Measurements from ENCODE around the gene SLFN14.

SLFN14 gene

DNA sequence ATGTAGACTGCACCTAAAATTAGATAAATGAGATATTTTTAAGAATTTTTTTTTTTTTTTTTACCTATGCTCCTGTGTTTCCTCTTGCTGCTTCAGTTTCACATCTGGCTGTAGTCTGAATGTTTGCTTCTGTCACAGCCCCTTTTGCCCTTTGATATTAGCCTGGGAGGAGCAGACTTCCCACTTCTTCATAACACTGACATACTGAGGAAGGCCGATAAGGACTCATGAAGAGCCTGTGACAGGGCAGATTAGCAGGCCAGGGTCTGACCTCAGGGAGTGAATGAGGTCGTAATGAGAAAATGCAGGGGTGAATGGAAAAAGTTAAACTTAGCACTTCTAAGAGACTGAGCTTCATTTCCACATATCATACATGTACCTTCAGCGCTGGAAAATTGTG is at the start of gene SLFN14:
SLFN14 (minus strand) TSS at position 117 of the 400 bp plus-strand sequence. CDS start 2,757 bp downstream, outside the sequence.
- Histone ChIP-seq H4K20me1 (ENCODE audit: insufficient read depth) (no peaks in the 10 kb centered on the region), H3K4me2 (no peak within 1 kb of the TSS)

DNA sequence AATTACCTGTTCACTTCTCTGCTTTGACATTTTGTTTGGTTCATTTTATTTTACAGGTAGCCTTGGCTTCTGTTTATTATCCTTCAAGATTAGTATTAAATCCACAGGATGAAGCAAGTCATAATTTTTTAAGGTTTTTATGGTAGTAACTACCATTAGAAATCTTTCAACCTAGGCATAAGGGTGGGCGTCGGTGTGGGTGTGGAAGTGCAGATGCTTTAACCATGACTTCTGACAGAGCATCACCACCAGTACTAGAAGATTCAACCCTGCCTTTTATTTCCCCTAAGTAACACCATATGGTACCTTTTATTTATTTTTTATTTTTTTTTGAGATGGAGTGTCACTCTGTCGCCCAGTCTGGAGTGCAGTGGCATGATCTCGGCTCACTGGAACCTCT is 49.2 kb upstream of the SLFN14 start:
- H3K4me3 ChIP-seq (IDR thresholded peaks at IDR 0.05; ENCODE audit: insufficient read depth, low read depth, low read length): no peak overlapping the region
- H3K36me3 ChIP-seq (ENCODE audit: insufficient read depth): no peaks in the 10 kb centered on the region
- H3K27me3 ChIP-seq (ENCODE audit: insufficient read depth, low read depth): no peaks in the 10 kb centered on the region
- TF ChIP-seq, protein P1, sequence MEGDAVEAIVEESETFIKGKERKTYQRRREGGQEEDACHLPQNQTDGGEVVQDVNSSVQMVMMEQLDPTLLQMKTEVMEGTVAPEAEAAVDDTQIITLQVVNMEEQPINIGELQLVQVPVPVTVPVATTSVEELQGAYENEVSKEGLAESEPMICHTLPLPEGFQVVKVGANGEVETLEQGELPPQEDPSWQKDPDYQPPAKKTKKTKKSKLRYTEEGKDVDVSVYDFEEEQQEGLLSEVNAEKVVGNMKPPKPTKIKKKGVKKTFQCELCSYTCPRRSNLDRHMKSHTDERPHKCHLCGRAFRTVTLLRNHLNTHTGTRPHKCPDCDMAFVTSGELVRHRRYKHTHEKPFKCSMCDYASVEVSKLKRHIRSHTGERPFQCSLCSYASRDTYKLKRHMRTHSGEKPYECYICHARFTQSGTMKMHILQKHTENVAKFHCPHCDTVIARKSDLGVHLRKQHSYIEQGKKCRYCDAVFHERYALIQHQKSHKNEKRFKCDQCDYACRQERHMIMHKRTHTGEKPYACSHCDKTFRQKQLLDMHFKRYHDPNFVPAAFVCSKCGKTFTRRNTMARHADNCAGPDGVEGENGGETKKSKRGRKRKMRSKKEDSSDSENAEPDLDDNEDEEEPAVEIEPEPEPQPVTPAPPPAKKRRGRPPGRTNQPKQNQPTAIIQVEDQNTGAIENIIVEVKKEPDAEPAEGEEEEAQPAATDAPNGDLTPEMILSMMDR (conservative IDR thresholded peaks at IDR 0.05; ENCODE audit: low read depth, low read length): no peak
- no peaks in the 10 kb centered on the region for H3K4me1 ChIP-seq (ENCODE audit: low read depth, poor library complexity, severe bottlenecking)
- no peak overlapping the region for H3K27ac ChIP-seq
- H2AFZ ChIP-seq (ENCODE audit: low read depth): no peak overlapping the region
- H3K9ac ChIP-seq: no peak overlapping the region
- H3K4me2 ChIP-seq: no peak overlapping the region
- H3K79me2 ChIP-seq (ENCODE audit: insufficient read depth, low read depth): no peaks in the 10 kb centered on the region
- H4K20me1 ChIP-seq (ENCODE audit: insufficient read depth): no peaks in the 10 kb centered on the region

More for the DNA sequence above, at the start of gene SLFN14:
- Histone ChIP-seq H3K79me2 (ENCODE audit: insufficient read depth, low read depth) (no peaks in the 10 kb centered on the region), H3K36me3 (ENCODE audit: insufficient read depth) (no peaks in the 10 kb centered on the region), H3K9ac (no peak within 1 kb of the TSS), H3K4me3 (IDR thresholded peaks at IDR 0.05; ENCODE audit: insufficient read depth, low read depth, low read length) (no peak within 1 kb of the TSS), H3K4me1 (ENCODE audit: low read depth, poor library complexity, severe bottlenecking) (no peaks in the 10 kb centered on the region), H2AFZ (ENCODE audit: low read depth) (no peak within 1 kb of the TSS), H3K27me3 (ENCODE audit: insufficient read depth, low read depth) (no peaks in the 10 kb centered on the region), H3K27ac (no peak within 1 kb of the TSS)
- TF ChIP-seq, protein P1 (conservative IDR thresholded peaks at IDR 0.05; ENCODE audit: low read depth, low read length): no peak

DNA sequence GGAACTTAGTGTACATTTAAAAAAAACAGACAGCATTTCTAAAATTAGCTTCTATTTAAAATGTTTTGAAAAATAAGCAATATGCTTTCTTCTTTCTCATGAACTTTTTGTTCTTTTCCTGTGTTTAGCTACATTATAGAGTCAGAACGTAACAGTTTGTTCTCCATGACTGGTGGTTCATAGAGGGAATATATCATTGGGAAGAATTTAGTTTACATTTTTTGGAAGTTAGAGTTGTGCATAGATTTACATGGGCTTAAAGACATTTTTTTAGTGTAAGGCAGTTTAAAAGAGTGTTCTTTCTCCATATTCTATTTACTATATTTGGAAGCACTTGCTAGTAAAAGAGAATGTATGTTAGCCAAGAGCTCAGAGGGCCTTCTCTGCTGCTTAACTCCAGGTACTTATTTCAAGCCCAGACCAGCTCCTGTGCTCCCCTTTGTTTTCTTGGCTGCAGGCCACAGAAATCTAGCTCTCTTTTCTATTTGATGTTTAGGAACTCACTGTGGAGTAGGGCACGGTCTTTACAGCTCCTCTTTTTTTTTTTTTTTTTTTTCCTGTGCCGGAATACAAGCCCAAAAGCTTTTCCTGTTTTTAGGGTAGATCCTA is 46.7 kb upstream of the SLFN14 start:
- Histone ChIP-seq H3K27me3 (ENCODE audit: insufficient read depth, low read depth) (no peaks in the 10 kb centered on the region), H3K36me3 (ENCODE audit: insufficient read depth) (no peaks in the 10 kb centered on the region), H3K79me2 (ENCODE audit: insufficient read depth, low read depth) (no peaks in the 10 kb centered on the region), H2AFZ (ENCODE audit: low read depth) (no peak overlapping the region), H3K27ac (no peak overlapping the region), H3K4me3 (IDR thresholded peaks at IDR 0.05; ENCODE audit: insufficient read depth, low read depth, low read length) (no peak overlapping the region), H3K4me2 (no peak overlapping the region), H3K9ac (no peak overlapping the region), H4K20me1 (ENCODE audit: insufficient read depth) (no peaks in the 10 kb centered on the region), H3K4me1 (ENCODE audit: low read depth, poor library complexity, severe bottlenecking) (no peaks in the 10 kb centered on the region)
- TF ChIP-seq, protein P1 (conservative IDR thresholded peaks at IDR 0.05; ENCODE audit: low read depth, low read length): no peak

DNA sequence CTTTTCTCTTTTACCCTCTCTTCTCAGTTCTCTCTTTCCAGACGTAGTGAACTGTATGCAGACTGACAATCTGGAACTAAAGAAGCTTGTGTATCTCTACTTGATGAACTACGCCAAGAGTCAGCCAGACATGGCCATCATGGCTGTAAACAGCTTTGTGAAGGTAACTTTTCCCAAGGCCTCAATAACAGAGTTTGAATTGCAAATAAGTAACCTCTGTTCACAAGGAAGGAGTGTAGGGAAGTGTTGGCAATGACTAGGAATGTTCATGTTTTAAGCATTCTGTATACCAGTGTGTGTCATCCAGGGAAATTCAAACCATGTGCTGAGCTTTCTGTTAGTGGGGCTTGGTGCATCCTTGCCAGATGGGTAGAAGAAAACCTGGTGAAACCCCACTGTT is 45.1 kb upstream of the SLFN14 start:
- no peak overlapping the region for H3K9ac ChIP-seq
- no peaks in the 10 kb centered on the region for H3K36me3 ChIP-seq (ENCODE audit: insufficient read depth)
- H4K20me1 ChIP-seq (ENCODE audit: insufficient read depth): no peaks in the 10 kb centered on the region
- no peaks in the 10 kb centered on the region for H3K79me2 ChIP-seq (ENCODE audit: insufficient read depth, low read depth)
- no peaks in the 10 kb centered on the region for H3K4me1 ChIP-seq (ENCODE audit: low read depth, poor library complexity, severe bottlenecking)
- no peak overlapping the region for H3K27ac ChIP-seq
- no peak overlapping the region for H3K4me3 ChIP-seq (IDR thresholded peaks at IDR 0.05; ENCODE audit: insufficient read depth, low read depth, low read length)
- TF ChIP-seq, protein P1 (conservative IDR thresholded peaks at IDR 0.05; ENCODE audit: low read depth, low read length): no peak
- no peak overlapping the region for H2AFZ ChIP-seq (ENCODE audit: low read depth)
- no peaks in the 10 kb centered on the region for H3K27me3 ChIP-seq (ENCODE audit: insufficient read depth, low read depth)
- no peak overlapping the region for H3K4me2 ChIP-seq

Measured in KMS-11 (cell line).